Subcutaneous abdominal adipose tissue (tissue), 5 donors: ENCODE measurements around the gene HIF3A.
A peak's percentile ranks its signal among the peaks of the same experiment; 100 is the strongest.

Experiments
- H3K27ac ChIP-seq: one replicate; pipeline ENCODE4 v1.7.0; 2013; ENCODE audit warnings: low read depth, mild to moderate bottlenecking, inconsistent platforms, low read length, moderate library complexity
- H3K27me3 ChIP-seq, 5 donors: one replicate each; pipeline ENCODE4 v1.7.0; 2013; ENCODE audit warnings: low read length in 5 of 5, inconsistent platforms in 1 of 5; ENCODE audit not compliant: control insufficient read depth in 5 of 5, insufficient read depth in 4 of 5
- H3K36me3 ChIP-seq, 5 donors: one replicate each; pipeline ENCODE4 v1.7.0; 2013; ENCODE audit warnings: low read length in 5 of 5; ENCODE audit not compliant: control insufficient read depth in 5 of 5, insufficient read depth in 5 of 5
- H3K4me1 ChIP-seq, 5 donors: one replicate each; pipeline ENCODE4 v1.7.0; 2013; ENCODE audit warnings: low read length in 5 of 5, mild to moderate bottlenecking in 3 of 5, moderate library complexity in 1 of 5; ENCODE audit not compliant: control insufficient read depth in 5 of 5, insufficient read depth in 5 of 5
- H3K4me3 ChIP-seq, 5 donors: one replicate each; pipeline ENCODE4 v1.7.0; 2013; ENCODE audit warnings: low read length in 5 of 5, low read depth in 1 of 5
- H3K9ac ChIP-seq, 5 donors: one replicate each; pipeline ENCODE4 v1.7.0; 2013; ENCODE audit warnings: low read length in 5 of 5, mild to moderate bottlenecking in 4 of 5, moderate library complexity in 3 of 5
- H3K9me3 ChIP-seq, 5 donors: one replicate each; pipeline ENCODE4 v1.7.0; 2013; ENCODE audit warnings: low read length in 5 of 5; ENCODE audit not compliant: control insufficient read depth in 5 of 5
- donor health status: healthy.
- donor health status: healthy.
- donor health status: healthy.
- donor health status: healthy.
- donor health status: healthy.

Gene HIF3A

DNA sequence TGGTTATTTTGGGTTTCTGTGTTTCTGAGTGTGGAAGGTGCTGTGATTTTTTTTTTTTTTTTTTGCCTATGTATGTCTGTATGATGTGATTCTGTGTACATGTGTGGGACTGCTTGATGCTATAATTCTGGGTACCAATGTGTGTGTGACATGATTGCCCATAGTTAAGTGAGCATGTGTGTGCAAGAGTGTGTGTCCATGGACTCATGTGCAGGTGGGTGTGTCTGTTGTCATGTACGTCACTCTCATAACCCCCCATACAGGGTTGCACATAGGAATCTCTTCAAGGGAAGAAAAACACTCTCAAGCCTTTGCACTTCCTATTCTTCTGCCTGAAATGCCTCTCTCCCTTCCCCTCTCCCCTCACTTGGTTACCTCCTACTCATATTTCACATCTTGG is 47.5 kb downstream of the HIF3A start:
- Histone ChIP-seq H3K4me1 (peaks cover 2 to 27% (median 21%) of the 10 kb centered on the region in 5 donors), H3K36me3 (peaks cover 0 to 12% (median 7%) of the 10 kb centered on the region in 5 donors), H3K4me3 (no peak overlapping the region), H3K9me3 (no peaks in the 10 kb centered on the region), H3K9ac (no peak overlapping the region), H3K27me3 (no peaks in the 10 kb centered on the region), H3K27ac (no peak overlapping the region)

DNA sequence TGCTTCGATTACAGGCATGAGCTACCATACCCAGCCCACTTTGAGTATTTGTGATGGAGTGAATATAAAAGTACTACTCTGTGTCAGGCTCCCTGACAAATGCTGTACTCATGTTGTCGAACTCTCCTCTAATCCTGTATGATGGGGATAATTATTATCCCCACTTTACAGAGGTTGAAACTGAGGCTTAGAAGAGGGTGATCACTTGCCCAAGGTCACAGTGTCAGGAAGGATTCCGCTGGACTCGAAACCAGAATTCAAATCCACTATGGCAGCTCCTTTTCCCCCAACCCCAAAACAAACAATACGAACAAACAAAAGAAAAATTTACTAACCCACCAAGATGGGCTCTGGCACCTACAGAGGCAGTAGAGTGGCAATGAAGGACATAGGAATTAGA is 48.3 kb downstream of the HIF3A start:
- no peaks in the 10 kb centered on the region for H3K9me3 ChIP-seq
- no peak overlapping the region for H3K27ac ChIP-seq
- no peaks in the 10 kb centered on the region for H3K27me3 ChIP-seq
- peaks cover 3 to 34% (median 29%) of the 10 kb centered on the region in 5 donors for H3K4me1 ChIP-seq
- no peak overlapping the region for H3K4me3 ChIP-seq
- peaks cover 0 to 6% (median under 1%) of the 10 kb centered on the region in 5 donors for H3K36me3 ChIP-seq
- no peak overlapping the region for H3K9ac ChIP-seq

DNA sequence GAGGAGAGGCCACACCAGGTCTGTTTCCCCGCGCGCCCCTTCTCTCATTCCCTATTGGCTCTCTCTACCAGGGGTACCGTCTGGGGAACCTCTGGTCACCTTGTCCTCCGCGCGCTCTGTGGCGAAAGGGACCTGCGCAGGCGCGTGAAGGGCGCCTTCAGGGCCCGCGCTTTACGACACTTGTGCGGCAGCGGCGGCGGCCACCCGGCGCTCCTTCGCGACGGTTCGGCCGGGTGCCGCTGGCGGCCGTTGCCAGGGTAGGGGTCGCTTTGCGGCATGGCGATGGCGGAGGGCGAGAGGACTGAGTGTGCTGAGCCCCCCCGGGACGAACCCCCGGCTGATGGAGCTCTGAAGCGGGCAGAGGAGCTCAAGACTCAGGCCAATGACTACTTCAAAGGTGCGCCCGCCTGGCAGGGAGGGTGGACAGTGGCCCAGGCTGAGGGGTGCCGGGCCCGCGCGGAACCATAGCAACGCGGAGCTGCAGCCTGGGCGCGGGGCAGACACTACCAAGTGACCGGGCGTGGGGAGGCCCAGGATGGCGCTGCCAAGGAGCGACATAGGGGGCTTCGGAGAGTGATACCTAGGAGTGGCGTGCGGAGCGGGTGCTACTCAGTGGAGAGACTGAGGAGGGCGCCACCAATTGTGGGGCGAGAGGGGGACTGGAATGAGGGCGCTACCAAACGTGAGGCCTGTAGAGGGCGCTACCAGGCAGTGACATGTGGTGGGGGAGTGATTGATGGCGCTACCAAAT is 50.2 kb downstream of the HIF3A start, which contains the start of gene PPP5C:
Gene PPP5C, plus strand, starts transcription at position 267 of the 751 bp plus-strand sequence. Its CDS starts 10 bp downstream, at position 277.
- Histone ChIP-seq H3K4me3 (peak within 1 kb of the TSS; percentile 84 to 97 (median 95)), H3K27me3 (no peaks in the 10 kb centered on the region), H3K9me3 (no peaks in the 10 kb centered on the region), H3K4me1 (peaks cover 10 to 52% (median 47%) of the 10 kb centered on the region in 5 donors), H3K27ac (peak within 1 kb of the TSS; percentile 72), H3K9ac (peak within 1 kb of the TSS; percentile 27 to 94 (median 88)), H3K36me3 (peaks cover 0 to 1% (median 0%) of the 10 kb centered on the region in 5 donors)

DNA sequence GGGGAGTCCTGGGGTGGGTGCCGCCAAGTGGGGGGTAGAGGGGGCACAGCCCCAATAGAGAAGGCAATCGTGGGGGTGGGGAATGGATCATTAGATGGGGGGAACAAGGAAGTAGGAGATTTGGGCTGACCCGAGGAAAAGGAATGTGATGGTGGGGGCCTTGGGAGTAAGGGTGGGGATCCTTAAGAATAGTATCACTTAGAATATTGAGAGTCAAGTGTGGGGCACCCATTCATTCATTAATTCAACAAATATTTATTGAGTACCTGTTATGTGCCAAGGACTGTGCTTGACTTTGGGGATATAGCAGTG is 50.7 kb downstream of the HIF3A start:
- peak overlapping the region; percentile 84 to 97 (median 95) for H3K4me3 ChIP-seq
- H3K27ac ChIP-seq = peak overlapping the region; percentile 72
- H3K27me3 ChIP-seq = no peaks in the 10 kb centered on the region
- H3K4me1 ChIP-seq = peaks cover 10 to 54% (median 49%) of the 10 kb centered on the region in 5 donors
- peak overlapping the region in 4 of 5 donors; percentile 27 to 94 (median 90) for H3K9ac ChIP-seq
- no peaks in the 10 kb centered on the region for H3K9me3 ChIP-seq
- no peaks in the 10 kb centered on the region for H3K36me3 ChIP-seq

DNA sequence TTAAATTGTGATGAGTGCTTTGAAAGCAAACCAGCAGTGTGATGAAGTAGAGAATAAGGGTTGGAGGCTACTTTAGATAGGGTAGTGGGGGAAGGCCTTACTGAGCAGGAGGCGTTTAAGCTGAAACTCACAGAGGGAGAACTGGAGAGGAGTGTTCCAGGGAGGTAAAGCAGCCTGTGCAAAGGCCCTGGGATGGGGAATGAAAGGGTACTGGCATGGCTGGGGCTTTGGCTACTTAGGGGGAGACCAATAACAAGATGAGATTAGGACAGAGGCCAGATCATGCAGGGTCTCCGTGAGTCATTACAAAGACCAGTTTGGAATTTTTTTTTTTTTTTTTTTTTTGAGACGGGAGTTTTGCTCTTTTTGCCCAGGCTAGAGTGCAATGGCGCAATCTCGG is 51.1 kb downstream of the HIF3A start:
- Histone ChIP-seq H3K9ac (peak overlapping the region in 1 of 5 donors; percentile 93), H3K36me3 (peaks cover 0 to 1% (median 0%) of the 10 kb centered on the region in 5 donors), H3K4me3 (peak overlapping the region in 4 of 5 donors; percentile 84 to 97 (median 90)), H3K9me3 (no peaks in the 10 kb centered on the region), H3K27ac (no peak overlapping the region), H3K4me1 (peaks cover 10 to 54% (median 49%) of the 10 kb centered on the region in 5 donors), H3K27me3 (no peaks in the 10 kb centered on the region)

DNA sequence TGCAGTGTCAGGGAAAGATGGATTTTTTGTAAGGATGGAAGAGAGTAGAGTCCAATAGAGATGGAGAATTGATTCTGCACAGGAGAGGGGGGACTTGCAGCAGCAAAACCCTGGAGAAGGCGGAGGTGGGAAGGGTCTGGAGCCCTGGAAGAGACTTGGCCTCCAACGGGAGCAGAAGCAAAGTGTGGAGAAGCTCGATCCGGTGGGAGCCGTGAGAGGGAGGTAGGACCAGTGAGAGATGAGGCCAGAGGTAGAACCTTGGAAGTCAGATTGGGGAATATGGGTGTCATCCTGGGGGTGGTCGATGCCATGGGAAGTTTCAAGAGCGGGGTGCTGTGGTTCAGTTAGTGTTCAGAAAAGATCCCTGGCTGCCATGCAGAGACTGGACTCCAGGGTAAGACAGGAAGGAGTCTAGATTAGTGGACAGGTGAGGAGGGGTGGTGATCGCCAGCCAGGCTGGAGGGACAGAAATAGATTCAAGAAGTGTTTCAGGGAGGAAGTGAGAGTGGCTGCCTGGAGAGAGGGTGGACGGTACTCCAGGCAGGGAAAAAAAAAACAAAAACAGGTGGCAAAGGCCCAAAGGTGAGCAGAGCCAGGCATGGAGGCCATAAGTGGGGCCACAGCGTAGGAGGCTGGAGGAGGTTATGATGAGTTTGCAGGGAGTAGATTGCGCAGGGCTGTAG is 52.6 kb downstream of the HIF3A start:
- no peaks in the 10 kb centered on the region for H3K9me3 ChIP-seq
- no peak overlapping the region for H3K9ac ChIP-seq
- peak overlapping the region; percentile 62 for H3K27ac ChIP-seq
- no peaks in the 10 kb centered on the region for H3K27me3 ChIP-seq
- peaks cover 0 to 15% (median 10%) of the 10 kb centered on the region in 5 donors for H3K36me3 ChIP-seq
- no peak overlapping the region for H3K4me3 ChIP-seq
- H3K4me1 ChIP-seq = peaks cover 10 to 54% (median 49%) of the 10 kb centered on the region in 5 donors

DNA sequence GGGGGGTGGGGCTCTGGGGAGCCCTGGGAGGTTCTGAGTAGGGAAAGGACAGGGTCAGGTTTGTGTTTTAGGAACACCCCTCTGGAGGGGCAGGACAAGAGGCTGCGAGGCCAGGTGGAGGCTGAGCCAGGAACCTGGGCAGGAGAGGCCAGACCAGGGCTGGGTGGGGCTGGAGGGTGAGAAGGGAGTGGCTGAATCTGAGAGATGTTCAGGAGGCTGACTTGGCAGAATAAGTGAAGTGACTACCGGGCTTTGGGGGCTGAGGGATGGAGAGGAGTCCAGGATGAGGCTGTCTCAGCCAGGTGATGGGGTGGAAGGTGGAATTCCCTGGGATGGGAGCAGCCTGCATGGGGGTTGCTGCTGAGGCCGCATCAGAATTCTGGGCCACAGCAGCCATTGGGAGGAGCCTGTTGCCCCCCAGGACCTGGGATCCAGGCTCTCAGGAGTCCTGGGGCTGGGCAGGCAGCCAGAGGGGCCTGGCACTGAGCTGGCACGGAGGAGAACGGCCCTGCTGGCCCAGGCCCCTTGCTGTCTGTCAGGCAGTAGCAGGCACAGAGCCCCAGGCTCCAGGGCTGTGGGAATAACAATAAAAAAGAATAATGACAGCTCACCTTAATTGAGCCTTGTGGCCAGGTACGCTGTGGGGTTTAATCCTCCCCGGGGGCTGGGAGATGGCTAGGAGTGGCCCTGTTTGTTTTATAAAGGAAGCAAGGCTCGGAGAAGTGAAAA is 53.4 kb downstream of the HIF3A start:
- H3K27me3 ChIP-seq = no peaks in the 10 kb centered on the region
- peaks cover 0 to 22% (median 18%) of the 10 kb centered on the region in 5 donors for H3K36me3 ChIP-seq
- H3K9me3 ChIP-seq = no peaks in the 10 kb centered on the region
- H3K4me3 ChIP-seq = peak overlapping the region in 2 of 5 donors; percentile 1 to 27
- peak overlapping the region; percentile 62 for H3K27ac ChIP-seq
- peaks cover 10 to 55% (median 54%) of the 10 kb centered on the region in 5 donors for H3K4me1 ChIP-seq
- H3K9ac ChIP-seq = peak overlapping the region in 4 of 5 donors; percentile 4 to 48 (median 28)

DNA sequence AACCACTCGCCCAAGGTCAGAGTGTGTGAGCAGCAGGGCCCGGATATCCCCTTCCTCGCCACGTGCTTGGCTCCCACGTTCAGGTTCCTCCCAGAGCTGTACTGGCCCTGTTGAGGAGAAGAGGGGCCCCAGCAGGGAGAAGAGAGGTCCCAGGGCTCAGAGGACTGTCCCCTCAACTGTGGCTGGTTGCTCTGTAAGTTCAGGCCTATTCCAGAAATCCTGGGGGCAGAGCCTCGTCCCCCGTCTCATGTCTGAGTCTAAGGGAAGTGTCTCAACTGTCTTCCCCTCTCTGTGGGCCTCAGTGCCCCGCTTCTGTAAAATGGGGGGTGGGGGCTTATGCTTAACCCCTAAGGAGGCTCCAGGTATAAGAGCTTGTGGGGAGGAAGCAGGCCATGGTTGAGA is 53.9 kb downstream of the HIF3A start:
- no peaks in the 10 kb centered on the region for H3K27me3 ChIP-seq
- peaks cover 10 to 56% (median 54%) of the 10 kb centered on the region in 5 donors for H3K4me1 ChIP-seq
- peak overlapping the region in 4 of 5 donors; percentile 4 to 48 (median 28) for H3K9ac ChIP-seq
- peak overlapping the region; percentile 62 for H3K27ac ChIP-seq
- H3K4me3 ChIP-seq = peak overlapping the region in 3 of 5 donors; percentile 1 to 44 (median 30)
- peaks cover 0 to 28% (median 22%) of the 10 kb centered on the region in 5 donors for H3K36me3 ChIP-seq
- no peaks in the 10 kb centered on the region for H3K9me3 ChIP-seq

DNA sequence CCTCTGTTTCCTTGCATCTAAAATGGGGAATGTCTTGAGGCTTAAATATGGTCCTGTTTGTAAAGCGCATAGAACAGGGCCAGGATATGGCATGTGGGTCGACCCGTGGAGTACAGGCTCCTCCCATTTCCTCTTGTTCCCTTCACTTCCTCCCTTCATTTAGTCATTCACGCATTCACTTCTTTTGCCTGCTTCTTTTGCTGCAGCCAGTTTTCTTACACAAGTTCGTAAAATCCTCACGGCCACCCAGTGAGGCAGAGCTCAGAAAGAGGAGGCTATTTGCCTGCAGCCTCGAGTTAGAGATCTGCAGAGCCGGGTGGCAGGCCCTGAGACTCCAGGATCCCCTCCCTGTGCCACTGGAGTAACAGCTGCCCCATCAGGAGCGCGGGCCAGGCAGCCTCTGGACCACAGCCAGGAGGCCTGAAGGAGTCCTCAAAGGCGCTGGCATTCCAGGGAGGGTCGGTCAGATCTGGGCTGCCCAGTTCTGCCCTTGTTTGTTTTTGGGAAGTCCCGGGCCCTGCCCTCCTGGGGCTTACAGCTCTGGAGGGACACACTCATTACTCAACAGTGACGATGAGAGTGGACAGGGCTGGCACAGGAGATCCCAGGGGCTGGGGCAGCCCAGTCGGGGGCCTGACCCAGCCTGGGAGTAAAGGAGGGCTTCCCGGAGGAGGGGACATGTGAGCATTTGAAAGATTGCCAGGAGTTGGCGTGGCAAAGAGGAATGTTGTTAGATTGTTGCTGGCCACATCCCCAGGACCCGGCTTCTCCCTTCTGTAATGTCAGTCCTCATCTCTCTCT is 54.6 kb downstream of the HIF3A start:
- Histone ChIP-seq H3K4me1 (peaks cover 10 to 53% (median 51%) of the 10 kb centered on the region in 5 donors), H3K27ac (peak overlapping the region; percentile 62), H3K9me3 (no peaks in the 10 kb centered on the region), H3K9ac (peak overlapping the region in 3 of 5 donors; percentile 1 to 44 (median 4)), H3K27me3 (no peaks in the 10 kb centered on the region), H3K36me3 (peaks cover 0 to 35% (median 28%) of the 10 kb centered on the region in 5 donors), H3K4me3 (peak overlapping the region in 3 of 5 donors; percentile 19 to 44 (median 30))
